H1 (cell line): ENCODE data around the gene SVIL. TPM values are rescaled to one million over a fixed set of nuclear protein-coding genes. Genes with fewer than 3 reads are reported as not detected.
A peak's percentile ranks its signal among the peaks of the same experiment; 100 is the strongest.

Source experiments
- CTCF ChIA-PET: fragments of 300-600 bp; sonication (Branson Sonifier 250); formaldehyde crosslinking; loops from one replicate; lab custom pipeline; 2021; ENCODE audit not compliant: partially characterized antibody; lab: Charles Lee
- POLR2A ChIA-PET: fragments of 300-600 bp; sonication (Branson Sonifier 250); formaldehyde crosslinking; loops from one replicate; lab custom pipeline; 2021; ENCODE audit warnings: inconsistent platforms; ENCODE audit not compliant: partially characterized antibody; lab: Charles Lee
- DNase-seq, 2 experiments: peaks; one replicate each; pipeline versions ENCODE4 v3.0.0 to v3.0.0-alpha.2; 2010 to 2022; ENCODE audit warnings: low spot score in 2 of 2, low read depth in 1 of 2, mixed read lengths in 1 of 2
- FAIRE-seq: peaks from 2 replicates; lab custom pipeline; 2011; peaks lifted over from hg19 to GRCh38; lab: Jason Lieb, UNC
- H2AFZ ChIP-seq: 2 replicates; pipeline ENCODE4 v1.8.1; 2012; ENCODE audit warnings: low read length, inconsistent platforms
- H2AK5ac ChIP-seq: 2 replicates; pipeline ENCODE4 v1.6.1; 2013; ENCODE audit warnings: low read depth, low read length
- H2BK120ac ChIP-seq: replicated peaks from 2 replicates; pipeline ENCODE3; 2013; ENCODE audit warnings: low read depth, low read length, inconsistent platforms
- H2BK12ac ChIP-seq: 2 replicates; pipeline ENCODE4 v1.6.1; 2013; ENCODE audit warnings: low read depth, low read length
- H2BK15ac ChIP-seq: 2 replicates; pipeline ENCODE4 v1.6.1; 2013; ENCODE audit warnings: low read length
- H2BK20ac ChIP-seq: 2 replicates; pipeline ENCODE4 v1.6.1; 2013; ENCODE audit warnings: low read length
- H2BK5ac ChIP-seq: 2 replicates; pipeline ENCODE4 v1.6.1; 2013; ENCODE audit warnings: low read depth, low read length
- H3K14ac ChIP-seq: 2 replicates; pipeline ENCODE4 v1.6.1; 2013; ENCODE audit warnings: inconsistent platforms; ENCODE audit not compliant: insufficient read length
- H3K18ac ChIP-seq: 2 replicates; pipeline ENCODE4 v1.6.1; 2013; ENCODE audit warnings: low read length; ENCODE audit errors: extremely low read depth
- H3K23ac ChIP-seq: 2 replicates; pipeline ENCODE4 v1.6.1; 2013; ENCODE audit warnings: inconsistent platforms; ENCODE audit not compliant: insufficient read length
- H3K23me2 ChIP-seq: 2 replicates; pipeline ENCODE4 v1.6.1; 2013; ENCODE audit warnings: low read depth, low read length
- H3K27ac ChIP-seq: 2 replicates; pipeline ENCODE4 v1.6.1; 2011; ENCODE audit warnings: low read depth, low read length, inconsistent platforms
- H3K27me3 ChIP-seq, 4 experiments: replicated peaks in 1 of 4; 1 replicate in 1 of 4; 2 replicates in 3 of 4; pipeline versions ENCODE4 v1.6.1 to v1.8.1; 2011 to 2013; ENCODE audit warnings: low read length in 3 of 4, mild to moderate bottlenecking in 3 of 4, inconsistent platforms in 2 of 4, mixed read lengths in 2 of 4, moderate library complexity in 1 of 4; ENCODE audit not compliant: control insufficient read depth in 3 of 4, insufficient read depth in 3 of 4; ENCODE audit errors: extremely low read depth in 1 of 4
- H3K36me3 ChIP-seq, 4 experiments: 2 replicates each; pipeline versions ENCODE4 v1.6.1 to v1.8.1; 2011 to 2013; ENCODE audit warnings: mild to moderate bottlenecking in 4 of 4, low read length in 3 of 4, moderate library complexity in 2 of 4, control low read depth in 1 of 4, inconsistent platforms in 1 of 4; ENCODE audit not compliant: insufficient read depth in 4 of 4, control insufficient read depth in 2 of 4
- H3K4ac ChIP-seq: replicated peaks from 2 replicates; pipeline ENCODE3; 2013; ENCODE audit warnings: low read length, low read depth, mixed read lengths, inconsistent platforms; ENCODE audit not compliant: insufficient read length
- H3K4me1 ChIP-seq, 4 experiments: replicated peaks in 1 of 4; 1 replicate in 1 of 4; 2 replicates in 3 of 4; pipeline versions ENCODE4 v1.6.1 to v1.8.1; 2011 to 2013; ENCODE audit warnings: low read length in 3 of 4, inconsistent platforms in 2 of 4, mixed read lengths in 1 of 4; ENCODE audit not compliant: insufficient read depth in 4 of 4, control insufficient read depth in 3 of 4
- H3K4me2 ChIP-seq, 2 experiments: 2 replicates each; pipeline versions ENCODE4 v1.6.1 to v1.8.1; 2011 to 2013; ENCODE audit warnings: low read depth in 2 of 2, low read length in 2 of 2, control low read depth in 1 of 2, inconsistent platforms in 1 of 2, mild to moderate bottlenecking in 1 of 2; ENCODE audit not compliant: insufficient read depth in 1 of 2
- H3K4me3 ChIP-seq, 4 experiments: fragments of 200-600, 300-600 bp in 1 of 4; sonication (generic), shearing (Covaris generic), sonication (Bioruptor Twin) in 1 of 4; 2 replicates each; pipeline versions ENCODE4 v1.5.1 to v1.8.1; 2011 to 2016; ENCODE audit warnings: low read length in 4 of 4, low read depth in 3 of 4, control low read depth in 2 of 4, inconsistent platforms in 2 of 4, mild to moderate bottlenecking in 2 of 4, mixed read lengths in 1 of 4, moderate library complexity in 1 of 4; ENCODE audit not compliant: insufficient read depth in 2 of 4; ENCODE audit errors: extremely low read depth in 1 of 4
- H3K56ac ChIP-seq: replicated peaks from 2 replicates; pipeline ENCODE3; 2013; ENCODE audit warnings: low read depth, mild to moderate bottlenecking, mixed read lengths, low read length, inconsistent platforms; ENCODE audit not compliant: insufficient read length
- H3K79me1 ChIP-seq: 2 replicates; pipeline ENCODE4 v1.6.1; 2013; ENCODE audit warnings: low read depth, low read length, control low read depth
- H3K79me2 ChIP-seq, 2 experiments: 2 replicates each; pipeline versions ENCODE4 v1.6.1 to v1.8.1; 2012 to 2013; ENCODE audit warnings: low read length in 2 of 2, mild to moderate bottlenecking in 2 of 2, inconsistent platforms in 1 of 2; ENCODE audit not compliant: insufficient read depth in 2 of 2, control insufficient read depth in 1 of 2
- H3K9ac ChIP-seq, 4 experiments: replicated peaks in 1 of 4; 1 replicate in 1 of 4; 2 replicates in 3 of 4; pipeline versions ENCODE4 v1.6.1 to v1.8.1; 2011 to 2013; ENCODE audit warnings: low read depth in 3 of 4, low read length in 3 of 4, control low read depth in 2 of 4, mild to moderate bottlenecking in 2 of 4, moderate library complexity in 2 of 4, inconsistent platforms in 1 of 4; ENCODE audit errors: extremely low read depth in 1 of 4
- H3K9me3 ChIP-seq, 2 experiments: 2 replicates each; pipeline versions ENCODE4 v1.6.1 to v1.8.1; 2012 to 2013; ENCODE audit warnings: mild to moderate bottlenecking in 2 of 2, moderate library complexity in 2 of 2, control low read depth in 1 of 2, inconsistent platforms in 1 of 2, low read depth in 1 of 2, low read length in 1 of 2, mixed read lengths in 1 of 2; ENCODE audit not compliant: insufficient read depth in 2 of 2
- H4K20me1 ChIP-seq, 2 experiments: replicated peaks in 1 of 2; 2 replicates each; pipeline versions ENCODE3 to v1.8.1; 2011 to 2013; ENCODE audit warnings: inconsistent platforms in 2 of 2, low read length in 2 of 2, mild to moderate bottlenecking in 1 of 2; ENCODE audit not compliant: insufficient read depth in 2 of 2, control insufficient read depth in 1 of 2
- H4K5ac ChIP-seq: 2 replicates; pipeline ENCODE4 v1.6.1; 2013; ENCODE audit warnings: low read length, low read depth, mixed read lengths, inconsistent platforms; ENCODE audit not compliant: insufficient read length
- H4K8ac ChIP-seq: 2 replicates; pipeline ENCODE4 v1.8.0; 2013; ENCODE audit warnings: mild to moderate bottlenecking, moderate library complexity, low read length, inconsistent platforms; ENCODE audit not compliant: insufficient read depth; ENCODE audit errors: extremely low read depth
- H4K91ac ChIP-seq: replicated peaks from 2 replicates; pipeline ENCODE3; 2013; ENCODE audit warnings: low read length, mixed read lengths, inconsistent platforms; ENCODE audit not compliant: insufficient read length
- ASH2L ChIP-seq: fragments of 200-600, 300-600 bp; sonication (generic); IDR thresholded peaks from one replicate; pipeline ENCODE4 v1.7.1; 2017; ENCODE audit warnings: low read length
- E2F6 ChIP-seq: IDR thresholded peaks from 2 replicates; pipeline ENCODE4 v1.6.1; 2012; ENCODE audit warnings: inconsistent platforms
- FOSL1 ChIP-seq: IDR thresholded peaks from 2 replicates; pipeline ENCODE4 v1.6.1; 2011; ENCODE audit warnings: mild to moderate bottlenecking, low read depth, low read length, moderate library complexity; ENCODE audit not compliant: insufficient read depth
- SIN3A ChIP-seq, 2 experiments: IDR thresholded peaks in 1 of 2; conservative IDR thresholded peaks in 1 of 2; 2 replicates each; pipeline ENCODE4 v1.6.1; 2011 to 2012; ENCODE audit warnings: low read length in 2 of 2, improper control_type of control experiment in 1 of 2, low read depth in 1 of 2, mild to moderate bottlenecking in 1 of 2
- SUZ12 ChIP-seq: fragments of 200-600 bp; sonication (generic); IDR thresholded peaks from 2 replicates; pipeline ENCODE4 v1.6.1; 2012; ENCODE audit warnings: mild to moderate bottlenecking, inconsistent platforms, low read length, moderate library complexity, mixed read lengths
- TEAD4 ChIP-seq: IDR thresholded peaks from 2 replicates; pipeline ENCODE4 v1.6.1; 2012; ENCODE audit warnings: low read depth, low read length, inconsistent platforms, mixed read lengths
- USF2 ChIP-seq: IDR thresholded peaks from 2 replicates; pipeline ENCODE4 v1.6.1; 2011; ENCODE audit warnings: low read length, improper control_type of control experiment
- YY1 ChIP-seq: IDR thresholded peaks from 2 replicates; pipeline ENCODE4 v1.6.1; 2011; ENCODE audit warnings: low read depth, mild to moderate bottlenecking, low read length
- WGBS, 2 experiments: shearing (Covaris generic) in 1 of 2; methylation state at CpG; one replicate each; pipeline versions ENCODE4 v1.1.6 to v1.1.7; 2013 to 2015; ENCODE audit warnings: low lambda C conversion rate in 2 of 2, mixed read lengths in 2 of 2, inconsistent platforms in 1 of 2, low coverage in 1 of 2, missing lambda C conversion rate in 1 of 2; ENCODE audit not compliant: insufficient replicate concordance in 2 of 2, insufficient coverage in 1 of 2, insufficient read length in 1 of 2; ENCODE audit errors: extremely low coverage in 1 of 2, missing lambda C conversion rate in 1 of 2; 5-methylcytosine and 5-hydroxymethylcytosine counted together
- polyA plus RNA-seq, 7 experiments: library from polyadenylated mRNA; depleted of rRNA in 3 of 7; stranded (reverse) in 5 of 7; unstranded in 2 of 7; fragments of >200 nt in 5 of 7; fragments of 200-250 nt in 2 of 7; gene quantifications; 1 replicate in 5 of 7; 2 replicates in 1 of 7; 4 replicates in 1 of 7; pipeline versions ENCODE4 v1.2.1 to v1.2.3, GENCODE V29; 2011 to 2013; ENCODE audit warnings: missing spikeins in 2 of 7, mixed read lengths in 2 of 7
- total RNA-seq: library from RNA; stranded (reverse); fragmentation: NEBNext Ultra II Directional; extraction: Animal tissue kit (Norgen Biotek cat#: 25700); gene quantifications from 2 replicates; pipeline ENCODE4 v1.2.1, GENCODE V29; 2021
- TF ChIP-seq, protein P1 (sequence below): IDR thresholded peaks from 2 replicates; pipeline ENCODE4 v1.6.1; 2012; ENCODE audit warnings: inconsistent platforms

SVIL gene
- total and polyA plus RNA-seq, 2 of the 8 experiments (the other 6 are each of a cell fraction or from before 2014, with no cell fraction given), result 4.7 to 15.4 TPM

DNA sequence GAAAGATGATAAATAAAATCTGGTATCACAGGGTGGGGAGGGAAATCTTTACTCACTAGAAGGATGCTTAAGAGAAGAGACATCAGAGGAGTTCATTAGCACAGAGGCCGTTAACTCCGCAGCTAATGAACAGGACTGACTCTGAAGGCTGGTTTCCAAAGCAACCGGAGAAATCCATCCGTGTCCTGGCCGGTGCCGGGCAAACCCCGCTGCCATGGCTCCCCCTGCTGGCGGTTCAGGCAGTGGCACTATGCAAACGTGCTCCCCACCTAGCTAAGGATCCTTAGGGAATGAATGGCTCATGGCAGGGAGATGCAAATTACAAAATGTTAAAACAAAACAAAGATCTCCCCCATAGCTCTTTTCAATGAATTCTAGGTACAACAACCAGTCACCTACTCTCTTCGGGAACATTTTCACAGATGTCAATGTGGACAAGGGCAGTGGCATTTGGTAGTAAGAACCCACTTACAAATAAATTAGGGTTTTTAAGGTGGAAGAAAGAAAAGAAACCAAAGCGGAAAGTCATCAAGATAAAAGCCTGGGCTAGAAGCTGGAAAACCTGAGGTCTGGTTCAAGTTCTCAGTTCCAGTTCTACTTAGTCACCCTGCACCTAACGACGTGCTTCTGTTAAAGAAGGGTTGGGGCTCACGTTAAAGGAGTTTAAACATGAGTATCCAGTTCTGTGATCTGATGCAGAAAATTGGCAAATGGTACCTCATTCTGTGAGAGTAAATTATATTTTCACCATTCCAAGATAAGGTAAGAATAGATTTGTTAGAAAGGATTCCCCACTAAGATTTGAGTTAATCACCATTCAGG is 138.2 kb downstream of the SVIL start:
- Histone ChIP-seq H3K79me2 (no peaks in the 10 kb centered on the region), H4K8ac (no peak overlapping the region), H2BK12ac (no peak overlapping the region), H2BK5ac (no peak overlapping the region), H3K27me3 (no peaks in the 10 kb centered on the region), H3K79me1 (no peaks in the 10 kb centered on the region), H3K56ac (no peak overlapping the region), H3K4me1 (peaks cover 0 to 3% (median 0%) of the 10 kb centered on the region in 4 experiments; a peak in 2 of 7 replicates), H2BK120ac (no peak overlapping the region), H2BK20ac (no peak overlapping the region), H2AK5ac (no peak overlapping the region), H4K5ac (no peak overlapping the region), H3K9ac (no peak overlapping the region), H4K91ac (no peak overlapping the region), H3K27ac (no peak overlapping the region), H3K14ac (no peak overlapping the region), H3K36me3 (peaks cover 0 to 2% (median 0%) of the 10 kb centered on the region in 4 experiments; a peak in 3 of 8 replicates), H4K20me1 (no peaks in the 10 kb centered on the region), H3K4me2 (no peak overlapping the region; a peak in 1 of 4 replicates), H3K18ac (no peak overlapping the region), H3K23me2 (no peaks in the 10 kb centered on the region), H3K4ac (no peak overlapping the region), H3K4me3 (peak overlapping the region in 1 of 4 experiments; percentile 28; a peak in 1 of 8 replicates), H2AFZ (no peak overlapping the region), H2BK15ac (no peak overlapping the region), H3K23ac (no peak overlapping the region), H3K9me3 (no peaks in the 10 kb centered on the region)
- FAIRE-seq (peak; percentile 71), DNase-seq (peak; percentile 50 to 97)
- POLR2A ChIA-PET, result interaction anchor here (1.0 kb wide), 1 partner anchor 24 kb away, joined by 5 read pairs; no protein-coding TSS in a partner anchor
- WGBS, 2 experiments, result 31% methylated on average over 14 of the region's 14 CpGs; no CpG with 5 or more reads in 1 of the 2 experiments
- CTCF ChIA-PET, result interaction anchor here (0.6 to 4.3 kb wide), 21 partner anchors 9 to 283 kb away, joined by 3 to 24 read pairs (median 5); no protein-coding TSS in a partner anchor
- TF ChIP-seq SUZ12, result no peak
- TF ChIP-seq ASH2L, result no peak
- no peak for TF ChIP-seq E2F6
- no peak for TF ChIP-seq FOSL1
- TF ChIP-seq, protein P1, sequence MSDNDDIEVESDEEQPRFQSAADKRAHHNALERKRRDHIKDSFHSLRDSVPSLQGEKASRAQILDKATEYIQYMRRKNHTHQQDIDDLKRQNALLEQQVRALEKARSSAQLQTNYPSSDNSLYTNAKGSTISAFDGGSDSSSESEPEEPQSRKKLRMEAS, result peak; percentile 51; the same call in 1 of the 2 replicates
- TF ChIP-seq TEAD4, result no peak
- TF ChIP-seq SIN3A (conservative IDR thresholded peaks at IDR 0.05 in 1 of 2, IDR thresholded peaks at IDR 0.05 in 1 of 2; ENCODE audit: low read depth in 1 of 2, low read length in 2 of 2), result 0 out of 4 replicates have a peak, but pooled peaks of 1 of the 2 experiments have one; percentile 42
- no peak for TF ChIP-seq USF2
- TF ChIP-seq YY1, result 0 out of 2 replicates have a peak, but pooled peaks have one; percentile 46
